Measurements from ENCODE around the gene TLL1.

The TLL1 gene

DNA sequence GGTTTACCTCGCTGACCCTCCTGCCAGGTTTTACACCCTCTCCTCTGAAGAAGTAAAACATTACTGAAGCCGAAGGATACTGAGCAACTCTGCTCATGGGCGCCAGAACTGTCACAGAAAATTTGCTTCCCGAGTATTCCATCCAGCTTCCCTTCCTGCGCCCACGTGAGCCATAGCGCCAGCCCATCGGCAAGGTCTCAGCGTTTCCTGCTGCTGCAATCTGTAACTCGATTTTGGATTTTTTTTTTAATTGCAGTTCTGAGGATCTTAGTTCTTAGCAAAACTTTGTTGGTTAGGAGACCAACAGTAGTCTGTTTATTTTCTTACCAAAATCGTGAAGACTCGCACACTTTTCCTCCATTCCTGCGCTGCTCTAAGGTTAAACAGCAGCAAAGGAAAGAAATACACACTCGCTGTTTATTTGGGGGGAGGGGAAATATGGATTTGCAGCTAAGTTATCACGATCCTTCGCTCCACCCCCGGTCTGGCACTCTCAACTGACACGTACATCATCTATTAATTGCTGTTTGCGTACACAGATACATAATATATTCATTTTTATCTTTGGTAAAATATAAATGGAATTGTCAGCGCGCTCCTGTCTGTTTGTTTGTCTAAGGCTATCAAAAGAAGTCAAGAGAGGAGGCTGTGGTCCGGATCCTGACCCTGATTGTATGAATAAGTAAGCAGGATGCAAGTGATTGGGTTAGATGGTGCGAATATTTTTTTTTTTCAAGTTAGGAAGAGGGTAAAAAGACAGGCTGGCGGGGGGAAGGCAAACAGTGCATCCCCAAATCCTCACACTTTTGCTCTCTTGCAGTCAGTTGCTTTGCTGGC lies at the start of gene TLL1:
TSS of gene TLL1 (plus strand) at position 777 of the 837 bp plus-strand sequence. CDS start 668 bp downstream, outside the sequence.
- no peaks in the 10 kb centered on the region for H3K9me3 ChIP-seq (ENCODE audit: control insufficient read depth in 1 of 2, low read length in 2 of 2)
- peaks cover 0 to 20% of the 10 kb centered on the region in 2 donors for H3K4me1 ChIP-seq (ENCODE audit: control insufficient read depth in 1 of 2, insufficient read depth in 2 of 2, low read length in 2 of 2)
- H3K27ac ChIP-seq (ENCODE audit: low read length): no peak within 1 kb of the TSS
- H3K27me3 ChIP-seq (ENCODE audit: low read depth, low read length): peaks cover 11% of the 10 kb centered on the region
- H3K36me3 ChIP-seq (ENCODE audit: control insufficient read depth in 1 of 2, insufficient read depth in 2 of 2, low read length in 2 of 2): no peaks in the 10 kb centered on the region
- H3K4me3 ChIP-seq (ENCODE audit: low read depth in 1 of 2, low read length in 2 of 2): peak within 1 kb of the TSS; percentile 66 to 81

DNA sequence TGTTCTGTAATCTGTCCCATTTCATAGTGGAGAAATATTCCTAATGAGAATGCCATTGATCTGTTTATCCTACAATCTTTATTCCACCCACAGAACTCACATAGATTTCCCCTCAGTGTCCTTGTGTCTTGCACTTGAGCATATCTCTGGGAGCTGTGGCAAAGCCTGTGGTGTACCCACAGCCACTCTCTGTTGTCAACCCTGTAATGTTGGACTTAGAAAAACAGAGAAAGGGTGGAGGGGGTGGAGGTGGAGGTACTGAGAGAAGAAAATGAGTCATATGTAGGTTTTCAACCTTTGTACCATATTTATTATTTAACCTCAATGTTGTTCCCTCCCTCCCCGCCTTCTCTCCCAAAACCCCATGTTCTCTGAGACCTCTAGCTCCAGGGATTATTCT lies 46.9 kb upstream of the TLL1 start:
- no peak overlapping the region for H3K27ac ChIP-seq (ENCODE audit: low read length)
- no peaks in the 10 kb centered on the region for H3K27me3 ChIP-seq (ENCODE audit: low read depth, low read length)
- no peaks in the 10 kb centered on the region for H3K9me3 ChIP-seq (ENCODE audit: control insufficient read depth in 1 of 2, low read length in 2 of 2)
- no peak overlapping the region for H3K4me3 ChIP-seq (ENCODE audit: low read depth in 1 of 2, low read length in 2 of 2)
- no peaks in the 10 kb centered on the region for H3K36me3 ChIP-seq (ENCODE audit: control insufficient read depth in 1 of 2, insufficient read depth in 2 of 2, low read length in 2 of 2)
- H3K4me1 ChIP-seq (ENCODE audit: control insufficient read depth in 1 of 2, insufficient read depth in 2 of 2, low read length in 2 of 2): no peaks in the 10 kb centered on the region

DNA sequence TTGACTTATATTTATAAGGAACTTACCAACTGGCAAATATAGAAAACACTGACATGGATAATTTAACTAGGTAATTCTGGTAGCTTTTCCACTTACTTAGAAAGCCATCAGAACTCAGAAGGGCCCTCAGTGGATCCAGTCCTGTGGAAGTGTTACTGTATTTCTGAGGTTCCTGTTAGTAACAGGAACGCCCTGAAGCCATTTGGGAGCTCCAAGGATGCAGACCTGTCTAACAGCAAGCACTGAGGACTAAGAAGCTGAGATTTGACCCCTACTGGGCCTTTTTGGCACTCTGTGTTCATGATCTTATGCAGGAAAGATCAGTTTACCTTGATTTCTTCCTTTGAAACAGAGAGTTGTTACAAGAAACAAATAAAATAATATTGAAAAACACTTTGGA lies 46.0 kb upstream of the TLL1 start:
- Histone ChIP-seq H3K4me1 (ENCODE audit: control insufficient read depth in 1 of 2, insufficient read depth in 2 of 2, low read length in 2 of 2) (no peaks in the 10 kb centered on the region), H3K27me3 (ENCODE audit: low read depth, low read length) (no peaks in the 10 kb centered on the region), H3K4me3 (ENCODE audit: low read depth in 1 of 2, low read length in 2 of 2) (no peak overlapping the region), H3K36me3 (ENCODE audit: control insufficient read depth in 1 of 2, insufficient read depth in 2 of 2, low read length in 2 of 2) (no peaks in the 10 kb centered on the region), H3K9me3 (ENCODE audit: control insufficient read depth in 1 of 2, low read length in 2 of 2) (no peaks in the 10 kb centered on the region), H3K27ac (ENCODE audit: low read length) (no peak overlapping the region)

DNA sequence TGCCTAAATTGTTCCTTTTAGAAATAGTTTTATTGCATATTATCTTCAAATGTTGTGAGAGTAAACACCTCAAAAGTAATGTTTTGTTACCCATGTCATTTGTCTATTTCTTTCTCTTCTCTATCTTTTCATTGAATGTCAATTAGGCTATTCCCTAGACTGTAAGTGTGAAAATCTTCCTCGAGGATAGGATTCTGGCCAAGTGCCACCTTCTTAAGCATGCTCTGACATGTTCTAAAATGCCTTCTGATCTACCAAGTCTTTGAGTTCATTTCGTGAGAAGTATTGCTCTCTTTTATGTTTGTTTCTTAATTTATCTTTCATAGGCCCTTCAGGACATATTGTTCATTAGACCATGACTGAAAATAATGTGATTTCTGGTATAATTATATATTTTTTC lies 44.1 kb upstream of the TLL1 start:
- H3K27me3 ChIP-seq (ENCODE audit: low read depth, low read length): no peaks in the 10 kb centered on the region
- no peaks in the 10 kb centered on the region for H3K36me3 ChIP-seq (ENCODE audit: control insufficient read depth in 1 of 2, insufficient read depth in 2 of 2, low read length in 2 of 2)
- no peak overlapping the region for H3K27ac ChIP-seq (ENCODE audit: low read length)
- H3K4me1 ChIP-seq (ENCODE audit: control insufficient read depth in 1 of 2, insufficient read depth in 2 of 2, low read length in 2 of 2): no peaks in the 10 kb centered on the region
- H3K4me3 ChIP-seq (ENCODE audit: low read depth in 1 of 2, low read length in 2 of 2): no peak overlapping the region
- H3K9me3 ChIP-seq (ENCODE audit: control insufficient read depth in 1 of 2, low read length in 2 of 2): no peaks in the 10 kb centered on the region

DNA sequence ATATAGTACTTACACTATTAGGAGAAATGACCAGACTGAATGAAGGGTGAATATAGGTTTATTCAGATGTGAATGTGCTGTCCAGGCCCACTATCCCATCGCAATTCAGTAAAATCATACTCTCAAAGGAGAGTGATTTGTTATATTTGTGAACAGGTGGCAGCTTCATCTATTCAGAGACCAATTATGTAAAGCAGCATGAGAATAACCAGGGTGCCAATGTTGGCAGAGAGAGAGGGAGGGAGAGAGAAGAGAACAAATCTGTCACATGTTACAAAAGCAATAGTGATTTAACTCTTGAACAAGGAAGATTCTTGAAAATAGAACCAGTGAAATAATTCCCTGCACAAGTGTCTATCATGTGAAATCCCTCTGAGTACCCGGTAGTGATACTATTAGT lies 38.9 kb upstream of the TLL1 start:
- no peaks in the 10 kb centered on the region for H3K36me3 ChIP-seq (ENCODE audit: control insufficient read depth in 1 of 2, insufficient read depth in 2 of 2, low read length in 2 of 2)
- no peaks in the 10 kb centered on the region for H3K4me1 ChIP-seq (ENCODE audit: control insufficient read depth in 1 of 2, insufficient read depth in 2 of 2, low read length in 2 of 2)
- H3K4me3 ChIP-seq (ENCODE audit: low read depth in 1 of 2, low read length in 2 of 2): no peak overlapping the region

DNA sequence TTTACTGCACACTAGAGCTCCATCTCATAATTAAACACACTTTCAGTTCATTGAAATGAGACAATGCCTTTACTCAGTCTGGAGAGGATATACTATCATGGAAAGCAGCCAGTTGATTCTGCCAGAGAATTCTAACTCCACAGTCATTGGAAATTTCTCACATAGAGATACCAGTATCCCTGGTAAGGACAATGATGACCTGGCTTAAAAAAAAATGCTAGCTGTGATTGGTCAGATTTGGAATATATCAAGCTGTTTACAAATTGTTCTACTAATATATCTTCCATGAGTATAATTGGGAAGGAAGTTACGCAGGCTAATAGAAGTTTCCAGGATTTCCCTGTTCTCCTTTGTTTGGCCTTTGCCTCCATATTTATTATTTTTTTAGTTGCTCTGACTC lies 34.5 kb upstream of the TLL1 start:
- no peak overlapping the region for H3K27ac ChIP-seq (ENCODE audit: low read length)

More for the DNA sequence above, 38.9 kb upstream of the TLL1 start:
- Histone ChIP-seq H3K27ac (ENCODE audit: low read length) (no peak overlapping the region), H3K27me3 (ENCODE audit: low read depth, low read length) (no peaks in the 10 kb centered on the region), H3K9me3 (ENCODE audit: control insufficient read depth in 1 of 2, low read length in 2 of 2) (no peaks in the 10 kb centered on the region)

DNA sequence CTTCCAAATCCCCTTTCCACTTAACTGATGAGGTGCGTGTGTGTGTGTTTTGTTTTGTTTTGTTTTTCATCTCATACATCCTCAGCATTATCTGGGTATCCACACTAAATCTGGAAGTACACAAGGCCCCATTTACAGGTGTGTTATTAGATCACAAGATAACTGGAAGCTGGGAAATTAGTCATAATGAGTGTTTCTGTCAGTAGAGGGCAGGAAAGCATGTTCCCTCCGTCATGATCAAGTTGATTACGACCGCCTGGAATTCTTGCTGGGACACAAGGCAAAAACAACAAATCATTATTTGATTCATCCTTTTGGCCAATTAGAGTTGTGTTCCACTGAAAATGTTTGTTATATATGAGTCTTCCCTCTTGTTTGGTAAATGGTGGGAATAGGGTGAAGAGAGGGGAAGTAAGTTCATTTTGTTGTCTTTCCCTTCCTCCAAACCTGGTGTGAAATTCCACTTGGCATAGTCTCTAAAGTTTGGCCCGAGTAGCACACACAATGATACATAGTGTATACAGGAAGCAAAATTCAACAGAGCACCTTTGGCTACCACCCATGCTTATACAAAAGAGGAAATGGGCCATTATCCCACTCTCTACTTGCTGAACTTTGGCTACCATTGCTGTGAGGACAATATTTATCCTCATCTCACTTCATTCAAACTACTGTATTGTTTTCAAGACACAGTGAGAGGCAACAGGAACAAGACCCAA lies 33.3 kb upstream of the TLL1 start:
- Histone ChIP-seq H3K4me3 (ENCODE audit: low read depth in 1 of 2, low read length in 2 of 2) (no peak overlapping the region), H3K9me3 (ENCODE audit: control insufficient read depth in 1 of 2, low read length in 2 of 2) (no peaks in the 10 kb centered on the region), H3K27me3 (ENCODE audit: low read depth, low read length) (no peaks in the 10 kb centered on the region), H3K27ac (ENCODE audit: low read length) (no peak overlapping the region), H3K36me3 (ENCODE audit: control insufficient read depth in 1 of 2, insufficient read depth in 2 of 2, low read length in 2 of 2) (no peaks in the 10 kb centered on the region), H3K4me1 (ENCODE audit: control insufficient read depth in 1 of 2, insufficient read depth in 2 of 2, low read length in 2 of 2) (peaks cover 0 to 4% of the 10 kb centered on the region in 2 donors)

More for the DNA sequence above, 34.5 kb upstream of the TLL1 start:
- no peaks in the 10 kb centered on the region for H3K4me1 ChIP-seq (ENCODE audit: control insufficient read depth in 1 of 2, insufficient read depth in 2 of 2, low read length in 2 of 2)
- no peak overlapping the region for H3K4me3 ChIP-seq (ENCODE audit: low read depth in 1 of 2, low read length in 2 of 2)
- H3K27me3 ChIP-seq (ENCODE audit: low read depth, low read length): no peaks in the 10 kb centered on the region
- no peaks in the 10 kb centered on the region for H3K9me3 ChIP-seq (ENCODE audit: control insufficient read depth in 1 of 2, low read length in 2 of 2)
- H3K36me3 ChIP-seq (ENCODE audit: control insufficient read depth in 1 of 2, insufficient read depth in 2 of 2, low read length in 2 of 2): no peaks in the 10 kb centered on the region

DNA sequence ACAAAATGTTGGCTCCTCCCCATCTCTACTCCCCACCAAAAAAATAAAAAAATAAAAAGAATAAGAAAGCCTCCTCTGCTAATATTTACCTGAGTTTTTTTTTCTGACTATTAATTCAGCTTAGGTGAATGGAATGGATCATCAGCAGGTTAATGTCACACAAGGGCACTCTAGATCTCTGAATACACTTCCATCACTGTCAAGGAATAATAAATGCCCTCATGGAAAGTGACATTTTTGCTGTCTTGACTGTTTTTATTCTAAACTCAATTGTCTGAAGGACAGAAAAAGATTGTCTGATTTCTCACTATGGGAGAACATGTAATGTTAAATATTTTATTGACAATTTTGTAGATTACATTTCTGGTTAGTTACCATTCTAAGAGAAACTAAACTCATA lies 30.4 kb upstream of the TLL1 start:
- Histone ChIP-seq H3K27ac (ENCODE audit: low read length) (no peak overlapping the region), H3K36me3 (ENCODE audit: control insufficient read depth in 1 of 2, insufficient read depth in 2 of 2, low read length in 2 of 2) (no peaks in the 10 kb centered on the region), H3K4me3 (ENCODE audit: low read depth in 1 of 2, low read length in 2 of 2) (no peak overlapping the region), H3K27me3 (ENCODE audit: low read depth, low read length) (no peaks in the 10 kb centered on the region), H3K9me3 (ENCODE audit: control insufficient read depth in 1 of 2, low read length in 2 of 2) (no peaks in the 10 kb centered on the region), H3K4me1 (ENCODE audit: control insufficient read depth in 1 of 2, insufficient read depth in 2 of 2, low read length in 2 of 2) (peaks cover 0 to 4% of the 10 kb centered on the region in 2 donors)

DNA sequence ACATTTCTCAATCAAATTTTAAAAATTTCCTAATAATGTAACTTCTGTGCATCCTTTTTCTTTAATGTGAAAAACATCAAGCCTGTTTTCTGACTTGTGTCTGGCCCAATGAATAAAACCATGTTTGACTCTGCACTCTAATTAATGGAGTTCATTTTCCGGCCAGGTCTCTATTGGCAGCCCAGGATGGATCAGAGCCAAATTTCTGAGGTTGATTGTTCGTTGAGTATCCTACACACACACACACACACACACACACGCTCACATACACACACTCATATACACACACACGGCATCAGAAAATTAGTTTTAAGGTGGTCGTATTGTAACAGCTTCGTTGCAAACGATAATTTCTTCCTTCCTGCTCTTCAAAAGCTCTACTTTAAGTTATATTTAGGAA lies 28.9 kb upstream of the TLL1 start:
- no peak overlapping the region for H3K4me3 ChIP-seq (ENCODE audit: low read depth in 1 of 2, low read length in 2 of 2)

DNA sequence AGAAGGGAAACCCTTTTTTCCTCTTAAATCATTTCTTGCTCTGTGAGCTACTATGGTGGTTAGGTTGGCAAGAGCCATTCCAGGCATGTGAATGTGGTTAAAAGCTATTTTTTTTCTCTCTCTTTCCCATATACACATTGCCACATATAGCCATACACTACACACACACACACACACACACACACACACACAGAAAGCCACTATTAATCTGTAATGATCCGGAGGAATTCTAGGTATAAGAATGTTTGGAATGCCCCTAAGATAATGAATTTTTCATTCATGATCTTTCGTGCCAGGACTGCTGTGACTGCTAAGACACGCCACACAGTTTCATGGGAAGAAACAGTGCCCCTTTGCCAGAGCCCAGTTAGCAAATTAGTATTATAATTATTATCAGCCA lies 21.8 kb upstream of the TLL1 start:
- no peak overlapping the region for H3K4me3 ChIP-seq (ENCODE audit: low read depth in 1 of 2, low read length in 2 of 2)
- H3K4me1 ChIP-seq (ENCODE audit: control insufficient read depth in 1 of 2, insufficient read depth in 2 of 2, low read length in 2 of 2): no peaks in the 10 kb centered on the region
- H3K36me3 ChIP-seq (ENCODE audit: control insufficient read depth in 1 of 2, insufficient read depth in 2 of 2, low read length in 2 of 2): no peaks in the 10 kb centered on the region
- H3K27ac ChIP-seq (ENCODE audit: low read length): no peak overlapping the region
- no peaks in the 10 kb centered on the region for H3K27me3 ChIP-seq (ENCODE audit: low read depth, low read length)
- no peaks in the 10 kb centered on the region for H3K9me3 ChIP-seq (ENCODE audit: control insufficient read depth in 1 of 2, low read length in 2 of 2)

More for the DNA sequence above, 28.9 kb upstream of the TLL1 start:
- peaks cover 0 to 4% of the 10 kb centered on the region in 2 donors for H3K4me1 ChIP-seq (ENCODE audit: control insufficient read depth in 1 of 2, insufficient read depth in 2 of 2, low read length in 2 of 2)
- H3K9me3 ChIP-seq (ENCODE audit: control insufficient read depth in 1 of 2, low read length in 2 of 2): no peaks in the 10 kb centered on the region
- H3K27me3 ChIP-seq (ENCODE audit: low read depth, low read length): no peaks in the 10 kb centered on the region
- no peak overlapping the region for H3K27ac ChIP-seq (ENCODE audit: low read length)
- no peaks in the 10 kb centered on the region for H3K36me3 ChIP-seq (ENCODE audit: control insufficient read depth in 1 of 2, insufficient read depth in 2 of 2, low read length in 2 of 2)

DNA sequence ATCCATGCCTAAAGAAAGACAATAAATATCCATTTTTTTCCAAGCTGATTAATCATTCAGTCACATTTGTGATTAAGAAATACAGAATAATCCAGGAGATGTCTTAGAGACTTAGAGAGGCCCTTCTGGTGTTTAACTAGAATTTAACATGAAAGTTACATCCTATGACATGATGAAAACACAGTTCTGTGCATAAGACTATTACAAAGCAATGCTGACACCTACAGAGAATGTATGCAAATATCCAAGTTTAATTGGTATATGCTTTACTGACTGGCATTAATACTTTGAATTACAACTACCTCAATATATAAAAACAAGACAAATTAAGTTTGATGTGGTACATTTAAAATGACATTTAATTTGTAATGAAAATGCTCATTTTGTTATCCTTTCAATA lies 17.8 kb upstream of the TLL1 start:
- Histone ChIP-seq H3K27ac (ENCODE audit: low read length) (no peak overlapping the region), H3K36me3 (ENCODE audit: control insufficient read depth in 1 of 2, insufficient read depth in 2 of 2, low read length in 2 of 2) (no peaks in the 10 kb centered on the region), H3K9me3 (ENCODE audit: control insufficient read depth in 1 of 2, low read length in 2 of 2) (no peaks in the 10 kb centered on the region), H3K4me1 (ENCODE audit: control insufficient read depth in 1 of 2, insufficient read depth in 2 of 2, low read length in 2 of 2) (no peaks in the 10 kb centered on the region), H3K4me3 (ENCODE audit: low read depth in 1 of 2, low read length in 2 of 2) (no peak overlapping the region), H3K27me3 (ENCODE audit: low read depth, low read length) (no peaks in the 10 kb centered on the region)

All from muscle layer of duodenum (tissue), 2 donors.